GOT3 (cell line): ENCODE measurements around the gene ZYG11A.
"Not testable (repeated sequence)": the region's sequence is repeated elsewhere in the genome, so short reads cannot be mapped to it uniquely, and the experiment has no call there.

Experiments used
- DNase-seq: peaks from one replicate; lab custom pipeline; 2025; ENCODE audit warnings: mixed read lengths; lab: John Stamatoyannopoulos, UW

The ZYG11A gene

GRCh38 chr1:52842643-52843310, at the start of gene ZYG11A:
TSS of gene ZYG11A (plus strand) at chr1:52842760. CDS start at chr1:52842884, 124 bp downstream.
- DNase-seq = peak; percentile 35

GRCh38 chr1:52793717-52794116, 48.8 kb upstream of the ZYG11A start:
- not testable (repeated sequence) for DNase-seq

- no peak for DNase-seq
Observed at GRCh38 chr1:52795464-52795863, 47.1 kb upstream of the ZYG11A start.

GRCh38 chr1:52798331-52798730, 44.2 kb upstream of the ZYG11A start:
- no peak for DNase-seq

GRCh38 chr1:52801011-52801410, 41.5 kb upstream of the ZYG11A start:
- DNase-seq = no peak

GRCh38 chr1:52804083-52804482, 38.5 kb upstream of the ZYG11A start:
- not testable (repeated sequence) for DNase-seq

GRCh38 chr1:52814465-52814864, 28.1 kb upstream of the ZYG11A start:
- no peak for DNase-seq

GRCh38 chr1:52820830-52821229, 21.7 kb upstream of the ZYG11A start:
- not testable (repeated sequence) for DNase-seq

GRCh38 chr1:52825868-52826267, 16.7 kb upstream of the ZYG11A start:
- DNase-seq = no peak

GRCh38 chr1:52834798-52835197, 7.8 kb upstream of the ZYG11A start:
- no peak for DNase-seq

GRCh38 chr1:52836035-52836434, 6.5 kb upstream of the ZYG11A start:
- DNase-seq = no peak

- DNase-seq = not testable (repeated sequence)
Observed at GRCh38 chr1:52839175-52839574, 3.4 kb upstream of the ZYG11A start.

GRCh38 chr1:52845119-52845518, 2.6 kb downstream of the ZYG11A start:
- DNase-seq = not testable (repeated sequence)

GRCh38 chr1:52848423-52848822, 5.9 kb downstream of the ZYG11A start:
- DNase-seq = no peak

- no peak for DNase-seq
Observed at GRCh38 chr1:52850951-52851350, 8.4 kb downstream of the ZYG11A start.

- no peak for DNase-seq
Observed at GRCh38 chr1:52852854-52853253, 10.3 kb downstream of the ZYG11A start.

GRCh38 chr1:52855584-52855983, 13.0 kb downstream of the ZYG11A start:
- DNase-seq = no peak

GRCh38 chr1:52856026-52856425, 13.5 kb downstream of the ZYG11A start:
- DNase-seq = no peak

GRCh38 chr1:52857443-52857842, 14.9 kb downstream of the ZYG11A start:
- DNase-seq = no peak

- no peak for DNase-seq
Observed at GRCh38 chr1:52862666-52863458, 20.3 kb downstream of the ZYG11A start.

- no peak for DNase-seq
Observed at GRCh38 chr1:52867087-52867863, 24.7 kb downstream of the ZYG11A start.

- DNase-seq = not testable (repeated sequence)
Observed at GRCh38 chr1:52869727-52870126, 27.2 kb downstream of the ZYG11A start.

GRCh38 chr1:52876843-52877242, 34.3 kb downstream of the ZYG11A start:
- no peak for DNase-seq
